IMR-90 (cell line): ENCODE data around the gene ITPR2. TPM values are rescaled to one million over a fixed set of nuclear protein-coding genes. Genes with fewer than 3 reads are reported as not detected.
"Not testable (repeated sequence)": the region's sequence is repeated elsewhere in the genome, so short reads cannot be mapped to it uniquely, and the experiment has no call there.

Source experiments
- ATAC-seq: fragments of 200-7000 bp; cut with Tn5 transposase; 2 replicates; pipeline ENCODE4 v1.9.1; 2020; ENCODE audit warnings: low read depth, mild to moderate bottlenecking, moderate library complexity
- BruUV-seq: library from RNA; stranded (reverse); fragments of 400-500 nt; replicated peaks from 2 replicates; lab custom pipeline; 2021; lab: Mats Ljungman, UMichigan
- CTCF ChIA-PET: fragments of 300-600 bp; formaldehyde crosslinking; extraction: SDS; loops from one replicate; lab custom pipeline; 2021; ENCODE audit warnings: antibody characterized with exemption; lab: Yijun Ruan, JAX
- POLR2A ChIA-PET: fragments of 300-600 bp; sonication (Branson Sonifier 250); formaldehyde crosslinking; loops from one replicate; lab custom pipeline; 2022; ENCODE audit warnings: antibody characterized with exemption; ENCODE audit not compliant: unreplicated experiment; lab: Charles Lee
- DNase-seq: peaks from one replicate; pipeline ENCODE4 v3.0.0; 2013
- H2AFZ ChIP-seq: replicated peaks from 2 replicates; pipeline ENCODE3; 2013; ENCODE audit warnings: low read length, mild to moderate bottlenecking; ENCODE audit not compliant: poor library complexity
- H2AK5ac ChIP-seq: 2 replicates; pipeline ENCODE4 v1.6.1; 2013; ENCODE audit warnings: low read depth, low read length, inconsistent platforms
- H2AK9ac ChIP-seq: replicated peaks from 2 replicates; pipeline ENCODE3; 2013; ENCODE audit warnings: mild to moderate bottlenecking, low read depth, low read length, moderate library complexity; ENCODE audit not compliant: poor library complexity
- H2BK120ac ChIP-seq: 2 replicates; pipeline ENCODE4 v1.6.1; 2013; ENCODE audit warnings: low read depth, low read length, inconsistent platforms
- H2BK15ac ChIP-seq: 3 replicates; pipeline ENCODE4 v1.6.1; 2013; ENCODE audit warnings: low read depth, low read length, inconsistent platforms
- H2BK20ac ChIP-seq: 2 replicates; pipeline ENCODE4 v1.6.1; 2013; ENCODE audit warnings: low read depth, mild to moderate bottlenecking, inconsistent platforms, low read length, moderate library complexity
- H2BK5ac ChIP-seq: 2 replicates; pipeline ENCODE4 v1.6.1; 2013; ENCODE audit warnings: mild to moderate bottlenecking, low read depth, low read length, inconsistent platforms; ENCODE audit not compliant: poor library complexity, severe bottlenecking
- H3K14ac ChIP-seq: replicated peaks from 2 replicates; pipeline ENCODE4 v1.6.1; 2013; ENCODE audit warnings: low read depth, low read length, inconsistent platforms
- H3K18ac ChIP-seq: 2 replicates; pipeline ENCODE4 v1.6.1; 2013; ENCODE audit warnings: low read depth, low read length, control low read depth
- H3K23ac ChIP-seq: 2 replicates; pipeline ENCODE4 v1.6.1; 2013; ENCODE audit warnings: low read depth, low read length, inconsistent platforms
- H3K27ac ChIP-seq: 2 replicates; pipeline ENCODE4 v1.5.1; 2013; ENCODE audit warnings: mild to moderate bottlenecking, control low read depth, low read length; ENCODE audit not compliant: insufficient read depth
- H3K27me3 ChIP-seq: 2 replicates; pipeline ENCODE4 v1.6.1; 2013; ENCODE audit warnings: low read length; ENCODE audit not compliant: control insufficient read depth, insufficient read depth
- H3K36me3 ChIP-seq: 2 replicates; pipeline ENCODE4 v1.6.1; 2013; ENCODE audit warnings: low read length, mixed read lengths; ENCODE audit not compliant: control insufficient read depth, insufficient read depth
- H3K4ac ChIP-seq: 2 replicates; pipeline ENCODE4 v1.6.1; 2013; ENCODE audit warnings: low read depth, low read length, inconsistent platforms
- H3K4me1 ChIP-seq: 2 replicates; pipeline ENCODE4 v1.6.1; 2013; ENCODE audit warnings: low read length, mixed read lengths; ENCODE audit not compliant: control insufficient read depth, insufficient read depth
- H3K4me2 ChIP-seq: 2 replicates; pipeline ENCODE4 v1.6.1; 2013; ENCODE audit warnings: low read depth, mild to moderate bottlenecking, control low read depth, low read length, moderate library complexity
- H3K4me3 ChIP-seq: 2 replicates; pipeline ENCODE4 v1.5.1; 2013; ENCODE audit warnings: low read depth, mild to moderate bottlenecking, control low read depth, low read length, moderate library complexity; ENCODE audit not compliant: insufficient read depth
- H3K56ac ChIP-seq: 2 replicates; pipeline ENCODE4 v1.6.1; 2013; ENCODE audit warnings: low read length, inconsistent platforms; ENCODE audit not compliant: insufficient read depth; ENCODE audit errors: extremely low read depth
- H3K79me1 ChIP-seq, 2 experiments: 2 replicates each; pipeline ENCODE4 v1.6.1; 2013; ENCODE audit warnings: low read length in 2 of 2, inconsistent platforms in 1 of 2, low read depth in 1 of 2
- H3K9ac ChIP-seq: 2 replicates; pipeline ENCODE4 v1.6.1; 2013; ENCODE audit warnings: low read depth, low read length, control low read depth
- H3K9me1 ChIP-seq: 2 replicates; pipeline ENCODE4 v1.6.1; 2013; ENCODE audit warnings: low read length, inconsistent platforms; ENCODE audit not compliant: insufficient read depth
- H3K9me3 ChIP-seq: 2 replicates; pipeline ENCODE4 v1.6.1; 2013; ENCODE audit warnings: low read length; ENCODE audit not compliant: control insufficient read depth, insufficient read depth
- H4K20me1 ChIP-seq: 2 replicates; pipeline ENCODE4 v1.6.1; 2013; ENCODE audit warnings: low read length, inconsistent platforms; ENCODE audit not compliant: insufficient read depth
- H4K5ac ChIP-seq: 2 replicates; pipeline ENCODE4 v1.6.1; 2013; ENCODE audit warnings: mild to moderate bottlenecking, low read depth, low read length, control low read depth
- H4K8ac ChIP-seq, 2 experiments: 2 replicates each; pipeline ENCODE4 v1.6.1; 2013; ENCODE audit warnings: low read depth in 2 of 2, low read length in 2 of 2, control low read depth in 1 of 2, inconsistent platforms in 1 of 2
- H4K91ac ChIP-seq: 2 replicates; pipeline ENCODE4 v1.6.1; 2013; ENCODE audit warnings: low read depth, low read length, inconsistent platforms; ENCODE audit not compliant: insufficient read depth
- RCOR1 ChIP-seq: IDR thresholded peaks from 2 replicates; pipeline ENCODE4 v1.6.1; 2012; ENCODE audit warnings: mild to moderate bottlenecking, low read length, improper control_type of control experiment; ENCODE audit not compliant: insufficient replicate concordance
- WGBS, 2 experiments: methylation state at CpG; one replicate each; pipeline versions ENCODE4 v1.1.5 to v1.1.7; 2013; ENCODE audit warnings: missing lambda C conversion rate in 2 of 2; ENCODE audit not compliant: insufficient read length in 1 of 2; ENCODE audit errors: extremely low coverage in 2 of 2; 5-methylcytosine and 5-hydroxymethylcytosine counted together
- dilution Hi-C: fragments of 300-500 bp; cut with HindIII; formaldehyde crosslinking; loops from one replicate; pipeline ENCODE4 v1.14.3; 2018; ENCODE audit warnings: low sequenced_read_pairs; ENCODE audit not compliant: unreplicated experiment
- in situ Hi-C: fragments of 300-500 bp; cut with MboI; formaldehyde crosslinking; loops from 3 replicates; pipeline ENCODE4 v1.14.3; 2019; ENCODE audit warnings: low sequenced_read_pairs, inconsistent platforms, mixed read lengths
- intact Hi-C: fragments of 100-400 bp; cut with micrococcal nuclease; formaldehyde crosslinking; loops from 2 replicates; pipeline ENCODE4 v1.10.0; 2022
- polyA plus RNA-seq, 3 experiments: library from polyadenylated mRNA; depleted of rRNA; stranded (reverse); fragments of >200 nt; gene quantifications; 2 replicates each; pipeline ENCODE4 v1.2.3, GENCODE V29; 2012; ENCODE audit warnings: low replicate concordance in 1 of 3
- total RNA-seq: library from RNA; depleted of rRNA; stranded (reverse); fragments of >200 nt; gene quantifications from 2 replicates; pipeline ENCODE4 v1.2.3, GENCODE V29; 2012

Gene ITPR2
- total and polyA plus RNA-seq, 2 of the 4 experiments (the other 2 are of a cell fraction), result 1.2 to 9.0 TPM

GRCh38 chr12:26782372-26783130 is 50.4 kb downstream of the ITPR2 start (continued):
- TF ChIP-seq RCOR1, result no peak

- BruUV-seq, in situ Hi-C loops: not testable (repeated sequence)
Measured at GRCh38 chr12:26780656-26781055, 52.3 kb downstream of the ITPR2 start.

GRCh38 chr12:26778173-26778775 is 54.7 kb downstream of the ITPR2 start:
- H3K4me1 ChIP-seq, H3K23ac ChIP-seq, H3K9me1 ChIP-seq, H2BK5ac ChIP-seq, H2AK9ac ChIP-seq, H3K27ac ChIP-seq, H2BK120ac ChIP-seq, H2AK5ac ChIP-seq, H3K9me3 ChIP-seq, H4K20me1 ChIP-seq, H3K9ac ChIP-seq, H3K36me3 ChIP-seq, H3K4me3 ChIP-seq, H3K79me1 ChIP-seq, CTCF ChIA-PET, BruUV-seq, H4K91ac ChIP-seq, ATAC-seq, H4K8ac ChIP-seq, H3K18ac ChIP-seq, H3K4ac ChIP-seq, H2BK20ac ChIP-seq, DNase-seq, H2BK15ac ChIP-seq, H3K14ac ChIP-seq, intact Hi-C loops, H4K5ac ChIP-seq, dilution Hi-C loops, in situ Hi-C loops, POLR2A ChIA-PET, H2AFZ ChIP-seq, H3K4me2 ChIP-seq, H3K56ac ChIP-seq, H3K27me3 ChIP-seq: not testable (repeated sequence)
- WGBS, 2 experiments, result no CpG with 5 or more reads among the region's 5 CpGs

More at GRCh38 chr12:26780656-26781055, 52.3 kb downstream of the ITPR2 start:
- H3K4me3 ChIP-seq, H3K9me3 ChIP-seq, H3K14ac ChIP-seq, H3K4me1 ChIP-seq, H4K91ac ChIP-seq, H3K27me3 ChIP-seq, H3K27ac ChIP-seq, H3K9ac ChIP-seq, H2BK5ac ChIP-seq, H2AFZ ChIP-seq, H3K18ac ChIP-seq, H2AK9ac ChIP-seq, H3K79me1 ChIP-seq, H4K20me1 ChIP-seq, H3K36me3 ChIP-seq, H3K4ac ChIP-seq, H3K56ac ChIP-seq, DNase-seq, CTCF ChIA-PET, H2BK20ac ChIP-seq, H4K8ac ChIP-seq, H2BK120ac ChIP-seq, H3K23ac ChIP-seq, H2AK5ac ChIP-seq, H3K4me2 ChIP-seq, POLR2A ChIA-PET, H4K5ac ChIP-seq, ATAC-seq, H2BK15ac ChIP-seq, dilution Hi-C loops, H3K9me1 ChIP-seq: not testable (repeated sequence)
- no CpG with 5 or more reads among the region's 2 CpGs for WGBS, 2 experiments
- intact Hi-C loops, result loop anchor here (5.0 kb wide), 1 partner anchor 58 kb away; no protein-coding TSS in a partner anchor
